ENCODE results near the gene TTC28. TPM values are rescaled to one million over a fixed set of nuclear protein-coding genes. Genes with fewer than 3 reads are reported as not detected.

Gene TTC28
- total and polyA plus RNA-seq, 2 donors (not counting 3 experiments of a cell fraction or from before 2014, with no cell fraction given) = 16.5 to 51.1 TPM

GRCh38 chr22:28015046-28015425 lies 664.6 kb downstream of the TTC28 start:
- FAIRE-seq = peak; percentile 87
- H2AFZ ChIP-seq (ENCODE audit: low read depth, low read length) = no peak overlapping the region
- H3K36me3 ChIP-seq (ENCODE audit: control insufficient read depth in 2 of 2, extremely low read depth in 1 of 2, insufficient read depth in 2 of 2, low read length in 2 of 2) = peaks cover 0 to 3% of the 10 kb centered on the region in 2 experiments
- H3K9me3 ChIP-seq (replicated peaks; ENCODE audit: control insufficient read depth, insufficient read depth, low read length) = no peaks in the 10 kb centered on the region
- CTCF ChIA-PET = interaction anchor here (0.6 to 1.8 kb wide), 6 partner anchors 24 to 1276 kb away, joined by 3 to 5 read pairs (median 3); no protein-coding TSS in a partner anchor
- no peak overlapping the region for H3K9ac ChIP-seq (replicated peaks; ENCODE audit: extremely low read depth, insufficient read depth, low read length)
- H3K27ac ChIP-seq (ENCODE audit: insufficient read depth, low read depth, low read length) = no peak overlapping the region
- no peaks in the 10 kb centered on the region for H4K20me1 ChIP-seq (replicated peaks; ENCODE audit: control insufficient read depth, extremely low read depth, insufficient read depth, low read length)
- H3K4me3 ChIP-seq (replicated peaks in 1 of 3; ENCODE audit: insufficient read depth in 1 of 3, low read depth in 1 of 3, low read length in 3 of 3) = no peak overlapping the region
- intact Hi-C loops (cut with micrococcal nuclease) (loop anchor here (2.0 kb wide), 1 partner anchor 14 kb away; no protein-coding TSS in a partner anchor), dilution Hi-C loops (cut with MboI; ENCODE audit: extremely low pct_ligation_motif_present, low sequenced_read_pairs) (no loop called here)
- no peaks in the 10 kb centered on the region for H3K27me3 ChIP-seq (ENCODE audit: control insufficient read depth in 2 of 2, insufficient read depth in 2 of 2, low read length in 2 of 2)
- DNase-seq (ENCODE audit: low read depth, low spot score) = peak; percentile 84
- POLR2A ChIA-PET = no interaction called here
- no TSS peak for BruUV-seq (replicated peaks)
- TF ChIP-seq MYC (IDR thresholded peaks at IDR 0.05; ENCODE audit: low read depth, low read length) (peak; percentile 66), EZH2 (IDR thresholded peaks at IDR 0.05; ENCODE audit: borderline replicate concordance, low read depth, low read length, severe bottlenecking) (no peak), GATA2 (IDR thresholded peaks at IDR 0.05; ENCODE audit: insufficient read depth, insufficient read length, low read depth, low read length) (no peak), JUN (IDR thresholded peaks at IDR 0.05; ENCODE audit: borderline replicate concordance, insufficient read depth, insufficient read length, low read depth) (peak; percentile 46), CTCF (IDR thresholded peaks at IDR 0.05; ENCODE audit: extremely low read depth in 1 of 2, insufficient read depth in 1 of 2, low read depth in 1 of 2, low read length in 2 of 2) (no peak), POLR2A (IDR thresholded peaks at IDR 0.05; ENCODE audit: low read depth, low read length) (no peak), FOS (IDR thresholded peaks at IDR 0.05; ENCODE audit: borderline replicate concordance, insufficient read depth, low read length) (peak; percentile 75), MAX (IDR thresholded peaks at IDR 0.05; ENCODE audit: insufficient read depth, insufficient read length) (peak; percentile 68), POLR2AphosphoS5 (IDR thresholded peaks at IDR 0.05; ENCODE audit: insufficient read depth, low read depth, low read length) (peak; percentile 67)
- peak overlapping the region; percentile 13 for H3K4me2 ChIP-seq (ENCODE audit: insufficient read depth, low read length)
- H3K9me1 ChIP-seq (replicated peaks; ENCODE audit: control insufficient read depth, extremely low read depth, insufficient read depth, low read length) = no peaks in the 10 kb centered on the region
- H3K79me2 ChIP-seq (ENCODE audit: control insufficient read depth, insufficient read depth, low read length) = no peaks in the 10 kb centered on the region
- peaks cover 16% of the 10 kb centered on the region for H3K4me1 ChIP-seq (ENCODE audit: control insufficient read depth, extremely low read depth, insufficient read depth, low read length)

All from endothelial cell of umbilical vein (primary cell).